ENCODE measurements around the gene UBA3.
A peak's percentile ranks its signal among the peaks of the same experiment; 100 is the strongest.

Gene UBA3

DNA sequence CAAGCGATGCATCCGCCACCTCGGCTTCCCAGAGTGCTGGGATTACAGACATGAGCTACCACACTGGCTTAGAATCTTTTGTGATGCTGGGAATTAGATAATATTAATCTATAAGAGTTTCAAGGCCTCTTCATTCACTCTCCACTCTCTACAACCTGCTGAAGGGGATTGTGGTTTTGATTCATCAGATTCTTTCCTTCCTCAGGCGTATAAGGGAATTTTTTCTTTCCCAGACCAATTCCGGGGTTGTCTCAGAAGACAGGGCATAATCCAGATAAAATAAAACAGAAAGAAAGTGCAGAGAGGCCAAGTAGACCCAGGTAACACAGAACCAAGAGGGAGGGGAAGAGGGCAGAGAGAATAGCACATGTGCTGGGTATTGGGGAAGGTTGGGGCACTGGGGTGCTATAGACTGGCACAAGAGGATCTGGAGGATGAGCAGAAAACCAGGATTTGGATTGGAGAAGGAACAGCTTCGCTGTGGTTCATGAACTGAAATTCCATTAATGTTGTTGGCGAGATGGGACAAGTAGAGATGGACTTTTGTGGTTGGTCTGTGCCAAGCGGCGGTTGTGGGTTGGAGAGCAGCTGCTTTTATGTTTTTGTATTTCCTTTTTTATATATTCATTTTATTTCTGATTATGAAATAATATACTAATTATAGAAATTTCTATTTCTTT lies 17.4 kb upstream of the UBA3 start:
- DNase-seq = no peak
- Histone ChIP-seq H2AFZ (ENCODE audit: low read depth, low read length) (no peak overlapping the region), H3K9me3 (ENCODE audit: control insufficient read depth, low read length) (no peaks in the 10 kb centered on the region), H4K8ac (ENCODE audit: low read length) (no peak overlapping the region), H3K14ac (ENCODE audit: low read length in 2 of 2) (no peak overlapping the region), H4K91ac (ENCODE audit: low read length) (no peak overlapping the region), H3K9ac (ENCODE audit: low read length) (no peak overlapping the region), H3K4me1 (ENCODE audit: control insufficient read depth, insufficient read depth, low read depth, low read length) (peaks cover 6% of the 10 kb centered on the region), H2AK5ac (ENCODE audit: low read length, severe bottlenecking) (no peak overlapping the region), H3K18ac (ENCODE audit: low read depth in 1 of 2, low read length in 2 of 2) (no peak overlapping the region), H3K4me3 (ENCODE audit: insufficient read depth in 1 of 2, low read depth in 1 of 2, low read length in 2 of 2) (no peak overlapping the region), H2BK120ac (ENCODE audit: low read depth, low read length) (no peak overlapping the region), H3K27me3 (ENCODE audit: control insufficient read depth in 1 of 2, insufficient read depth in 1 of 2, low read length in 2 of 2) (no peaks in the 10 kb centered on the region), H2BK12ac (ENCODE audit: low read length in 2 of 2) (no peak overlapping the region), H3K23ac (ENCODE audit: low read length in 2 of 2) (no peak overlapping the region), H3K4ac (ENCODE audit: low read depth in 1 of 2, low read length in 2 of 2) (no peak overlapping the region), H3K27ac (ENCODE audit: low read length, poor library complexity, severe bottlenecking) (no peak overlapping the region), H2BK15ac (ENCODE audit: low read depth, poor library complexity, severe bottlenecking) (no peak overlapping the region), H2BK5ac (ENCODE audit: low read depth, low read length, poor library complexity, severe bottlenecking) (no peak overlapping the region), H3K4me2 (ENCODE audit: low read length, poor library complexity, severe bottlenecking) (no peak overlapping the region), H3K36me3 (ENCODE audit: control insufficient read depth in 1 of 2, insufficient read depth in 2 of 2, low read depth in 1 of 2, low read length in 2 of 2) (peaks cover 11 to 50% of the 10 kb centered on the region in 2 experiments), H3K79me1 (replicated peaks; ENCODE audit: low read length, poor library complexity, severe bottlenecking) (peaks cover 12% of the 10 kb centered on the region)
- 96% methylated on average over 3 of the region's 9 CpGs for WGBS

DNA sequence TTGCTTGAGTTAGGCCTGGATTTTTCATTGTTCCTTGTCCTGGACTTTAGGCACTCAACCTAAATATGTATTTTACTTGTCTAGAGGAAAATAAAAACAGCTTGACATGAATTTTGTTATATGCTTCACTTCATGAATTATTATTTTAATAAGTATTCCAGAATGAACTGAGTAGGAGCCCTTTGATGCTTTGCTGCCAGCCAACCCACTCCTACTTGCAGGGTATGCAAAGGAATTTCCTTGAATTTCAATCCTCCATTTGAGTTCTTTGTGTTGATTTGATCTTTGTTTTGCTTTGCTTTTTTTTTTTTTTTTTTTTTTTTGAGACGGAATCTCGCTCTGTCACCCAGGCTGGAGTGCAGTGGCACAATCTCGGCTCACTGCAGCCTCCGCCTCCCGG lies 16.1 kb upstream of the UBA3 start:
- no peak overlapping the region for H3K4me2 ChIP-seq (ENCODE audit: low read length, poor library complexity, severe bottlenecking)
- no peak overlapping the region for H4K8ac ChIP-seq (ENCODE audit: low read length)
- no peak overlapping the region for H3K23ac ChIP-seq (ENCODE audit: low read length in 2 of 2)
- DNase-seq = no peak
- H3K18ac ChIP-seq (ENCODE audit: low read depth in 1 of 2, low read length in 2 of 2) = no peak overlapping the region
- H3K9ac ChIP-seq (ENCODE audit: low read length) = no peak overlapping the region
- H3K4me1 ChIP-seq (ENCODE audit: control insufficient read depth, insufficient read depth, low read depth, low read length) = peaks cover 11% of the 10 kb centered on the region
- H2BK5ac ChIP-seq (ENCODE audit: low read depth, low read length, poor library complexity, severe bottlenecking) = no peak overlapping the region
- H2BK15ac ChIP-seq (ENCODE audit: low read depth, poor library complexity, severe bottlenecking) = no peak overlapping the region
- no peaks in the 10 kb centered on the region for H3K27me3 ChIP-seq (ENCODE audit: control insufficient read depth in 1 of 2, insufficient read depth in 1 of 2, low read length in 2 of 2)
- H2BK12ac ChIP-seq (ENCODE audit: low read length in 2 of 2) = no peak overlapping the region
- H3K36me3 ChIP-seq (ENCODE audit: control insufficient read depth in 1 of 2, insufficient read depth in 2 of 2, low read depth in 1 of 2, low read length in 2 of 2) = peaks cover 4 to 50% of the 10 kb centered on the region in 2 experiments
- WGBS = 100% methylated on average over 2 of the region's 5 CpGs
- H2AK5ac ChIP-seq (ENCODE audit: low read length, severe bottlenecking) = no peak overlapping the region
- no peak overlapping the region for H4K91ac ChIP-seq (ENCODE audit: low read length)
- H3K9me3 ChIP-seq (ENCODE audit: control insufficient read depth, low read length) = no peaks in the 10 kb centered on the region
- no peak overlapping the region for H3K14ac ChIP-seq (ENCODE audit: low read length in 2 of 2)
- H3K4me3 ChIP-seq (ENCODE audit: insufficient read depth in 1 of 2, low read depth in 1 of 2, low read length in 2 of 2) = no peak overlapping the region
- H3K27ac ChIP-seq (ENCODE audit: low read length, poor library complexity, severe bottlenecking) = no peak overlapping the region
- H3K4ac ChIP-seq (ENCODE audit: low read depth in 1 of 2, low read length in 2 of 2) = no peak overlapping the region
- H3K79me1 ChIP-seq (replicated peaks; ENCODE audit: low read length, poor library complexity, severe bottlenecking) = peaks cover 5% of the 10 kb centered on the region
- H2AFZ ChIP-seq (ENCODE audit: low read depth, low read length) = no peak overlapping the region
- H2BK120ac ChIP-seq (ENCODE audit: low read depth, low read length) = no peak overlapping the region

DNA sequence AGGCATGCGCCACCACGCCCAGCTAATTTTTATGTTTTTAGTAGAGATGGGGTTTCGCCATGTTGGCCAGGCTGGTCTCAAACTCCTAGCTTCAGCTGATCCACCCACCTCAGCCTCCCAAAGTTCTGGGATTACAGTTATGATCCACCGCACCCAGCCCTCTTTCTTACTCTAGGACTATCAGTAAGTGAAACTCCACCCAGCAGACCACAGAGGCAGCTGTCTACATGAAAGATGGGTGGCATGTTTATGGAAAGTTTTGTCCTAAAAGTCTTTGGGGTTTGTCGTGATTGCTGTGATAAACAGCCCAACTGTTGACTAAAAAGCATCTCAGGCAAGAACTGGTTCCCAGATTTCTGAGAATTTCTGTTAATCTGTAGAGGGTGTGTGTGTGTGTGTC lies 15.5 kb upstream of the UBA3 start:
- Histone ChIP-seq H3K4me3 (ENCODE audit: insufficient read depth in 1 of 2, low read depth in 1 of 2, low read length in 2 of 2) (no peak overlapping the region), H3K9me3 (ENCODE audit: control insufficient read depth, low read length) (no peaks in the 10 kb centered on the region), H3K9ac (ENCODE audit: low read length) (peak overlapping the region; percentile 20), H3K4ac (ENCODE audit: low read depth in 1 of 2, low read length in 2 of 2) (no peak overlapping the region), H3K36me3 (ENCODE audit: control insufficient read depth in 1 of 2, insufficient read depth in 2 of 2, low read depth in 1 of 2, low read length in 2 of 2) (peaks cover 4 to 51% of the 10 kb centered on the region in 2 experiments), H3K14ac (ENCODE audit: low read length in 2 of 2) (no peak overlapping the region), H2BK5ac (ENCODE audit: low read depth, low read length, poor library complexity, severe bottlenecking) (no peak overlapping the region), H2BK15ac (ENCODE audit: low read depth, poor library complexity, severe bottlenecking) (no peak overlapping the region), H3K27me3 (ENCODE audit: control insufficient read depth in 1 of 2, insufficient read depth in 1 of 2, low read length in 2 of 2) (no peaks in the 10 kb centered on the region), H3K79me1 (replicated peaks; ENCODE audit: low read length, poor library complexity, severe bottlenecking) (peaks cover 2% of the 10 kb centered on the region), H3K18ac (ENCODE audit: low read depth in 1 of 2, low read length in 2 of 2) (no peak overlapping the region), H2AFZ (ENCODE audit: low read depth, low read length) (no peak overlapping the region), H4K91ac (ENCODE audit: low read length) (no peak overlapping the region), H2AK5ac (ENCODE audit: low read length, severe bottlenecking) (no peak overlapping the region), H2BK12ac (ENCODE audit: low read length in 2 of 2) (no peak overlapping the region), H3K27ac (ENCODE audit: low read length, poor library complexity, severe bottlenecking) (no peak overlapping the region), H2BK120ac (ENCODE audit: low read depth, low read length) (no peak overlapping the region), H4K8ac (ENCODE audit: low read length) (peak overlapping the region; percentile 23), H3K4me2 (ENCODE audit: low read length, poor library complexity, severe bottlenecking) (no peak overlapping the region), H3K23ac (ENCODE audit: low read length in 2 of 2) (no peak overlapping the region), H3K4me1 (ENCODE audit: control insufficient read depth, insufficient read depth, low read depth, low read length) (peaks cover 16% of the 10 kb centered on the region)
- DNase-seq = peak; percentile 64
- 78% methylated on average over 4 of the region's 5 CpGs for WGBS

DNA sequence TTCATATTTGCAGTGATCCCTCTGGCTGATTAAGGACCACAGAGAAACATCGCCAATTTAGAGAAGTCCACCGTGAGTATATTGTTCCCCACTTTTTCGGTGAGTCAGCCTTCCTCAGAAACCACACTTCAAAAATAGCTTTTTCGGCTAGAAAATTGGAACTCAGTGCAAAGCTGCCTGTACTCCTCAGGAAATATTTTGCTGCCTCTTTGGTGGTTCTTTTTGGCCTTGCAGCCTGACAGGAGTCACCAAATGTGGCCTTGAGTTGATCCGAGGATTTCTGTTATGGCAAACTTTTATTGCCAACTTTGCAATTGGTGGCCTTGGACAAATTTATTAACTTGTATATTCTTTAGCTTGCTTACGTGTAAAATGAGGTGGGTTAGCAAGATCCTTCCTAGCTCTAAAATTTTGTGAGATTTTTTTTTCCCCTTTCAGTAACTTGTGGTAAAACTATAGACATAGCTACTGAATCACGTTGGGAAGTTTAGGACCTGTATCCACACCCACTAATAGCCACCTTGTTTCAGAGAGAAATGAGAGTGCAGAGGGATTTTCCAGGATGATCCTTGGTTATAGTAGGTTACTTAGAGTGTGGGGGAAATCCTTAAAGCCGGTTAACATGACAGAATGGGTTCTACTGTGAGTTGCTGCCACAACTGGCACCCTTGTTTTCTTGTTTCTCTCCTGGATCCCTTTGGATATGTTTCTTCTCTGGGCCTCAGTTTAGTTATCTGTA lies 14.5 kb upstream of the UBA3 start:
- no peak overlapping the region for H3K18ac ChIP-seq (ENCODE audit: low read depth in 1 of 2, low read length in 2 of 2)

More for the DNA sequence above, 14.5 kb upstream of the UBA3 start:
- Histone ChIP-seq H3K27ac (ENCODE audit: low read length, poor library complexity, severe bottlenecking) (no peak overlapping the region), H4K8ac (ENCODE audit: low read length) (no peak overlapping the region), H3K4me3 (ENCODE audit: insufficient read depth in 1 of 2, low read depth in 1 of 2, low read length in 2 of 2) (peak overlapping the region in 1 of 2 experiments; percentile 18), H2BK15ac (ENCODE audit: low read depth, poor library complexity, severe bottlenecking) (no peak overlapping the region), H2AFZ (ENCODE audit: low read depth, low read length) (no peak overlapping the region), H2BK120ac (ENCODE audit: low read depth, low read length) (no peak overlapping the region), H3K27me3 (ENCODE audit: control insufficient read depth in 1 of 2, insufficient read depth in 1 of 2, low read length in 2 of 2) (no peaks in the 10 kb centered on the region), H2BK12ac (ENCODE audit: low read length in 2 of 2) (no peak overlapping the region), H3K36me3 (ENCODE audit: control insufficient read depth in 1 of 2, insufficient read depth in 2 of 2, low read depth in 1 of 2, low read length in 2 of 2) (peaks cover 4 to 49% of the 10 kb centered on the region in 2 experiments), H3K4me1 (ENCODE audit: control insufficient read depth, insufficient read depth, low read depth, low read length) (peaks cover 18% of the 10 kb centered on the region), H3K9ac (ENCODE audit: low read length) (peak overlapping the region; percentile 55), H3K4ac (ENCODE audit: low read depth in 1 of 2, low read length in 2 of 2) (no peak overlapping the region), H3K23ac (ENCODE audit: low read length in 2 of 2) (no peak overlapping the region), H2BK5ac (ENCODE audit: low read depth, low read length, poor library complexity, severe bottlenecking) (no peak overlapping the region), H4K91ac (ENCODE audit: low read length) (no peak overlapping the region), H2AK5ac (ENCODE audit: low read length, severe bottlenecking) (no peak overlapping the region), H3K9me3 (ENCODE audit: control insufficient read depth, low read length) (no peaks in the 10 kb centered on the region), H3K4me2 (ENCODE audit: low read length, poor library complexity, severe bottlenecking) (no peak overlapping the region), H3K79me1 (replicated peaks; ENCODE audit: low read length, poor library complexity, severe bottlenecking) (peaks cover 2% of the 10 kb centered on the region), H3K14ac (ENCODE audit: low read length in 2 of 2) (no peak overlapping the region)
- WGBS = 82% methylated on average over 7 of the region's 8 CpGs
- DNase-seq = no peak
